ENCODE data around the gene SLCO1A2. TPM values are rescaled to one million over a fixed set of nuclear protein-coding genes. Genes with fewer than 3 reads are reported as not detected.

SLCO1A2 gene
- total and polyA plus RNA-seq, 8 donors: 0.03 to 0.51 (median 0.24) TPM; not detected in 1

DNA sequence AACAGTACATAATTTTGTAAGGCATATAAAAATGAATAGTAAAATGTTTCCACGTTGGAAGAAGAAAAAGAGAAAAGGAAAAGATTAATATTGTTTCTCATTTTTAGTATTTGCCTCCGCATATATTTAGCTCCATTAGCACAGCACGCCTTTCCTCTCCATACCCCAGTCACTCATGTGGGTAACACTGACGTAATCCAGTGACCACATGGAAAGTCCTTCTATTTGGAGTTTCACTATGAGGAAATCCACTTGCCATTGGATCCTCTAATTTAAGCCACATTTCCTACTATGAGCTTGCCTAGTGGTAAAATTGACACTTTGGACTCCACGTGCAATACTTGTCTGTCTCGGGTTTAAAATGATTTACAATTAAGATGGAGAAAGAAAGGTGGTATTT, 5.7 kb upstream of the SLCO1A2 start:
- DNase-seq (no peak), ATAC-seq (no peak)
- Histone ChIP-seq H3K27me3 (no peaks in the 10 kb centered on the region), H3K9me3 (no peaks in the 10 kb centered on the region), H3K36me3 (no peaks in the 10 kb centered on the region), H3K4me3 (no peak overlapping the region), H3K27ac (no peak overlapping the region), H3K4me1 (no peaks in the 10 kb centered on the region)
- TF ChIP-seq, protein P1, sequence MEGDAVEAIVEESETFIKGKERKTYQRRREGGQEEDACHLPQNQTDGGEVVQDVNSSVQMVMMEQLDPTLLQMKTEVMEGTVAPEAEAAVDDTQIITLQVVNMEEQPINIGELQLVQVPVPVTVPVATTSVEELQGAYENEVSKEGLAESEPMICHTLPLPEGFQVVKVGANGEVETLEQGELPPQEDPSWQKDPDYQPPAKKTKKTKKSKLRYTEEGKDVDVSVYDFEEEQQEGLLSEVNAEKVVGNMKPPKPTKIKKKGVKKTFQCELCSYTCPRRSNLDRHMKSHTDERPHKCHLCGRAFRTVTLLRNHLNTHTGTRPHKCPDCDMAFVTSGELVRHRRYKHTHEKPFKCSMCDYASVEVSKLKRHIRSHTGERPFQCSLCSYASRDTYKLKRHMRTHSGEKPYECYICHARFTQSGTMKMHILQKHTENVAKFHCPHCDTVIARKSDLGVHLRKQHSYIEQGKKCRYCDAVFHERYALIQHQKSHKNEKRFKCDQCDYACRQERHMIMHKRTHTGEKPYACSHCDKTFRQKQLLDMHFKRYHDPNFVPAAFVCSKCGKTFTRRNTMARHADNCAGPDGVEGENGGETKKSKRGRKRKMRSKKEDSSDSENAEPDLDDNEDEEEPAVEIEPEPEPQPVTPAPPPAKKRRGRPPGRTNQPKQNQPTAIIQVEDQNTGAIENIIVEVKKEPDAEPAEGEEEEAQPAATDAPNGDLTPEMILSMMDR (IDR thresholded peaks at IDR 0.05): no peak
- intact Hi-C loops (cut with DNase I): no loop called here

DNA sequence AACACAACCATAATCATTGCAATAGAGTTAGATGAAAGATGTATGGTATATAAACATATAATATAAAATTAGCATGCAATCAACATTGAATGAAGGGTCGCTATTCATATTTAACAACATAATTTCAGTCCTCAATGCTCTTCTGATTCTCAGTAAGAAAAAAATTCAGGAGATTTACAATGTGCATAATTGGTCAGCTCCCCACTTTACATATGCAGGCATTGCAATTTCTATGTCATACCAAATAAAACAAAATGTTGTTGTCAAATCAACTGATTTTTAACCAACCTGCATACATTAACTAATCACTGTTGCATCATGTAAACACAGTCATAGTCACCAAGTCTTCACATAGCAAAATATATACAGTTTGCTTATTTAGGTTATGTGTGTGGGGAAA, 5.2 kb upstream of the SLCO1A2 start:
- intact Hi-C loops (cut with DNase I): no loop called here
- Histone ChIP-seq H3K9me3 (no peaks in the 10 kb centered on the region), H3K27me3 (no peaks in the 10 kb centered on the region), H3K27ac (no peak overlapping the region), H3K4me3 (no peak overlapping the region), H3K36me3 (no peaks in the 10 kb centered on the region), H3K4me1 (no peaks in the 10 kb centered on the region)
- DNase-seq (no peak), ATAC-seq (no peak)
- TF ChIP-seq, protein P1 (IDR thresholded peaks at IDR 0.05): no peak

DNA sequence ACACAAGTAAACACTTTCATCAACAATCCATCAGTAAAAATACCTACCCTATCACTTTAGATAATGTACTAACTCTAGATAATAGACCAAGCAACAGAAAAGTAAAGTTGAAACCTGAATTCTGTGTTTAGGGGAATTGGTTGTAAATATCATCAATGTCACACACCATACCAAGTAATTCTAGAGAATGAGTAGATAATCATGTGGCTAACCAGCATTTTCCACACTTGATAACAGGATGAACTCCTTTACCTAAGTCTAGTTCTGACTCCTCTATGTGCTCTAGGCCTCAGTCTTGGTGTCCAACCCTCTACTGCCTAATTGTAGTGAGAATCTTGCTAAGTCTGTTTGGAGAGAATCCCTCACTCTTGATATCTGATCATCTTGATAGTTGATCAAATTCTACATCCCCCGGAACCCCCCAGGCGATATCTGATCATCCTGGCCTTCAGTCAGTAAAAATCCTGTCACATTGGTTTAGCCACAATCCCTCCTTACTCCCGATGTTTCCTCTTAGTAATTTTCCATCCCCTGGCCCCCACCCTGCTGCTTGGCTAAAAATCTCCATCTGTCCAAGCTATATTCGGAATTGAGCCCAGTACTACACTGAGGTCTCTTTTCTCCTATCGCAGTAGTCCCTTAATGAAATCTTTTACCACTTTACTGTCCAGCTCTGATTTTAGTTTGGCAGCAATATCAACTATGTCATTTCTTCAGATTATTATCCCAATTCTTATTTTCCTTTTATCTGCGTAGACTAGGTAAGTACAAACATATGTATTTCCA, 3.4 kb upstream of the SLCO1A2 start:
- Histone ChIP-seq H3K4me3 (no peak overlapping the region), H3K9me3 (no peaks in the 10 kb centered on the region), H3K36me3 (no peaks in the 10 kb centered on the region), H3K27ac (no peak overlapping the region), H3K27me3 (no peaks in the 10 kb centered on the region), H3K4me1 (no peaks in the 10 kb centered on the region)
- DNase-seq (no peak), ATAC-seq (no peak)
- TF ChIP-seq, protein P1 (IDR thresholded peaks at IDR 0.05): no peak
- intact Hi-C loops (cut with DNase I): no loop called here

DNA sequence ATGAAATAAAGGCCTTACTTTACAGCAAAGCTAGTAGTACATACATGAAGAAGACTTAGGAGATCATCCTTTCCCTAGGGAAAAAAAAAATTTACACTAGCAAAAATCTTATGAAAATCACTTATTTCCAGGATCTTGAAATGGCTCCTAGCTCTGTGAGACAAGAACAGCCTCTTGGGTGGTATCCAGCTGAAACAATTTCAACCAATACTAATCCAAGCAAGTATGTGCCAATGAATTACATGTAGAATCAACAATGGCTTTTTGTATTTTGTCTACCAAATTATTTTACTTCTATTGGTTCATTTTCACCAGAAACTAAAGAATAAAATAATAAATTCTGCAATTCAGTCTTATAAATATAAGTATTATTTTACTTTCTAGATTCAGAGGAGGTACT, 2.7 kb upstream of the SLCO1A2 start:
- TF ChIP-seq, protein P1 (IDR thresholded peaks at IDR 0.05): no peak
- ATAC-seq: no peak

DNA sequence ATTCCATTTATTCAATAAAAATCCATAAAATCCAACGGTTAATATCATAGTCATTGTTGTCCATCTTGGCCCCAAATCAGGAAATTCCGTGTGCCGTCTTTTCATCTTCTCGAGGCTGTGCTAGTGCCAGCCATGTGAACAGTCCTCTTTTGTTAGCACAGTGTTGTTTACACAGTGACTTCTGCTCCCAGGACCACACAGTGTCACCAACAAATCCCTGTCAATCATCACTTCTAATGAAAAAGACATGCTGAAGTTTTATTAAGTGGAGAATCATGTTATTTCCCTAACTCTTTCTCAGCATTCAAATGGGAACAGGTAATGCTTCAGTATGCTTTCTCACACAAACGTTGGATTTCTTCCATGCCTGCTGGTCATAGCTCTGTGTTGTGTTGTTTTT, 1.9 kb upstream of the SLCO1A2 start:
- intact Hi-C loops (cut with DNase I): no loop called here
- Histone ChIP-seq H3K4me1 (no peaks in the 10 kb centered on the region), H3K27me3 (no peaks in the 10 kb centered on the region), H3K36me3 (no peaks in the 10 kb centered on the region), H3K9me3 (peaks cover 0 to 5% of the 10 kb centered on the region in 2 donors), H3K4me3 (no peak overlapping the region), H3K27ac (no peak overlapping the region)
- TF ChIP-seq, protein P1 (IDR thresholded peaks at IDR 0.05): no peak
- no peak for DNase-seq
- ATAC-seq: peak; percentile 33

More for the DNA sequence above, 2.7 kb upstream of the SLCO1A2 start:
- DNase-seq: no peak
- no peaks in the 10 kb centered on the region for H3K27me3 ChIP-seq
- no peak overlapping the region for H3K4me3 ChIP-seq
- intact Hi-C loops (cut with DNase I): no loop called here
- H3K9me3 ChIP-seq: no peaks in the 10 kb centered on the region
- H3K27ac ChIP-seq: no peak overlapping the region
- H3K36me3 ChIP-seq: no peaks in the 10 kb centered on the region
- no peaks in the 10 kb centered on the region for H3K4me1 ChIP-seq
